Stimulated activated CD4-positive, alpha-beta T cell treated with anti-CD3 and anti-CD28 coated beads, TNF-alpha, amount 100 ng/mL, for 48 hours (primary cell): ENCODE data around the gene BAG3.

Experiments used
- DNase-seq, 3 donors: peaks; one replicate each; pipeline ENCODE4 v3.0.0-alpha.2; 2020; ENCODE audit warnings: low read depth in 3 of 3

Gene BAG3

DNA sequence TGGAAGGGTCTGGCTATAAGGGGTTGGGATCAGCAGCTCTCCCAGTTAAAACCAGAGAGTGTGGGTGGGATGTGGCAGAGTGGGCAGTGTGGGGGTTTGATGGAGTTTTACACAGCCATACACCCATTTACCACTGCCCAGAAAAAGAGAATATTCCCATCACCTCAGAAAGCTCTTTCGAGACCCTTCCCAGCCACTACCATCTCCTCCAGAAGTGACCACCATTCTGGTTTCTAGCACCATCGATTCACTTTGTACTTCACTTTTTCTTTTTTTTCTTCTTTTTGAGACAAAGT is 15.5 kb downstream of the BAG3 start:
- no peak for DNase-seq

DNA sequence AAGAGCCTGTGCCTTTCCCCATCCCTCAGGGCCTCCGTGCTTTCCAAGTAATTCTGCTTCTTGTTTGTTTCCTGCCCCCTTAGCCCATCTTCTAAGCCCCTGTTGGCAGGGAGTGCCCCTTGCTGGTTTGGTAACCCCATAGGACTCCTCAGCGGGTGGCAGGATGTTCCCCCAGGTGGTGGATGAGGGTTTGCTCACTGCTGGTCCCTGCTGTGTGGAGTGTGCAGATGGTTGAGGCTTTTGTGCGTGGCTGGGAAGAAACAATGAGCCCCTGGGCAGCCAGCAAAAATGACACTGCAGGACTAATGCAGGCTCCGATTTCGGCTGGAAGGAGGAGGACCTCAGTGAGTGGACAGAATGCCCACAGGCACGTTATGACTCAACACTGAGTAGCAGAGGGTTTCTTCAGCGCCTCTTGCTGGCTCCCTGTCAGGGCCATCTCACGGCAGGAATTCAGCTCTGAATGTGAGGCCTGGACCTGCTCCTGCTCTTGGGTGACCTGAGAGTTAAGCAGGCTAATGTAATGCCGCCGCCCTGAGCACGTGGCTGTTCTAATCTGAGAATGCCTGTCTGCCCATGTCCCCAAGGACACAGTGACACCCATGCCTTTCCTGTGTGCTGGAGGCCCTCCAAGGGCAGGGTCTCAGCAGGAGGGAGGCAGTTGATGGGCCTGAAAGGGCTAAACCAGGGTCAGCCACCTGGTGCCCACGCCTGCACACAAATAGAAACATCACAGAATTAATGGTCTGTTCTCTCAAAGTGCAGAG is 16.6 kb downstream of the BAG3 start:
- DNase-seq: no peak

DNA sequence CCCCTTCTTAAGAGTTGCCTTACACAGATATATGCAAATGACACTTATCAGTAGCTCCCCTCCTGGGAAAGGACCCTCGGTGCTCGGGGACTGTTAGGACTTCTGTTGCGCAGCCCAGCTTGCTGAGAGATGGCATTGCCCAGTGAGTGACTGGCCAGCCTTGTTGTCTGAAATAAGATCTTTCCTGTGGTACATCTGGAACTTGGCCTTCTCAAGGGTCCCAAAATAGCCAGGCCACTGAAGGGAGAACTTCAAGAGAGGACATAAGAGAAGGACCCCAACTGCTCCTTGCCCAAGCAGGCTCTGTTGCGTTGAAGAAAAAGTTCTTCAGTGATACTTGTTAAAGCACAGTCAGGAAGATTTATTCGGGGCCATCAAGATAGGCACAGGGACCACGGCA is 17.3 kb downstream of the BAG3 start:
- DNase-seq: no peak

DNA sequence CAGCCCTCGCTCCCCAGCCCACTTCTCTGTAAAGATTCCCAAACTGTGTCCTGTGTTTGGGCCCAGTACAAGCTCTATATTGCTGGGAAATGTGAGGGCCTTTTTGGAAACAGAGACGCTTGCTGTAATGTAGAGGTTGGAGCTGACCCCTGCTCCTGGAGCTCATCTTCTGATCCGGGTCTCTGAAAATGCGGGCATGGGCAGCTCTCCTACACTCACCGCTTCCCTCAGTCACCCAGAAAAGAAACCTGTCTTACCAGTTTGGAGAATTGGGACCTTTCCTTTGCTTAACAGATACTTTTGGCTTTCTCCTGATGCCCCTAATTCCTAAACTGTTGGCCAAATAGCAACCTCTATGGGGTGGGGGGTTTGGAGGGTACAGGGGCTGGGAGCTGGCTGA is 18.2 kb downstream of the BAG3 start:
- DNase-seq: no peak

DNA sequence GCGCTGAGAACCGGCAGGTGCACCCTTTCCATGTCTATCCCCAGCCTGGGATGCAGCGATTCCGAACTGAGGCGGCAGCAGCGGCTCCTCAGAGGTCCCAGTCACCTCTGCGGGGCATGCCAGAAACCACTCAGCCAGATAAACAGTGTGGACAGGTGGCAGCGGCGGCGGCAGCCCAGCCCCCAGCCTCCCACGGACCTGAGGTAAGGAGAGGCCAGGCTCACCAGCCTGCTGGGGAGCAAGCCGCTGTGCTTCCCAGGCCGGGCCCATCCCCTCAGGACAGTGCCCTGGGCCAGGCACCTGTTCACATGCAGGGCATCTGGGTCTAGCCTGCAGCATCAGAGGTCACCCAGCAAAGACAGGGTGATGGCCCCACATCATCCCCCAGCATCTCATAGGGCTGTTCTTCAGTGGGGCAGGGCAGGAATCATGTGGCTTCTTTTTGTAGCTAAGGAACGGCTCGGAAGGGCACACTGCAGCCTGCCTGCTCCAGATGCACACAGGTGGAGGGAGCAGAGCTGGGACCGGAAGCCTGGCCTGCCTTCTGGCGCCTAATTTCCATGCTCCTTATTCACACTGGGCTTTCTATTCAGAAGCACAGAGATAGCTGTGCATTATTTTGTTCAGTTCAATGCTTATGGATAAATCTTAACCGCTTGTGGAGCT is 18.9 kb downstream of the BAG3 start:
- DNase-seq: no peak

DNA sequence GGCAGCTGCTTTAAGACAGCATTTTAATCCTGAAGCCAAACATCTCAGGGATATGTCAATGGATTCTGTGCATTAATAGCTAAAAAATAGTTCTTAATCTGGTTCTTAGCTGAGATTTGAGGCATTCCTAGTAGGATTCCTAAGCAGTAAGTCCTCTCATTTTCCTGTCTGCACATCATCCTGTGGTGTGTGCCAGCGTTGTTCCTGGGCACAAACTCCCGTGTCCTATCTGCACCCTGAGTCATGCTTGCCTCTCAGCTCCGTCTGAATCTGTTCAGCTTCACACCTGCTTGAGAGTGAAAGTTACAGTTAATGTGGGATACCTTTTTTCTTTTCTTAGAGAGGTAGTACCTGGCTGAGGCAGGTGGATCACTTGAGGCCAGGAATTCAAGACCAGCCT is 19.5 kb downstream of the BAG3 start:
- no peak for DNase-seq

DNA sequence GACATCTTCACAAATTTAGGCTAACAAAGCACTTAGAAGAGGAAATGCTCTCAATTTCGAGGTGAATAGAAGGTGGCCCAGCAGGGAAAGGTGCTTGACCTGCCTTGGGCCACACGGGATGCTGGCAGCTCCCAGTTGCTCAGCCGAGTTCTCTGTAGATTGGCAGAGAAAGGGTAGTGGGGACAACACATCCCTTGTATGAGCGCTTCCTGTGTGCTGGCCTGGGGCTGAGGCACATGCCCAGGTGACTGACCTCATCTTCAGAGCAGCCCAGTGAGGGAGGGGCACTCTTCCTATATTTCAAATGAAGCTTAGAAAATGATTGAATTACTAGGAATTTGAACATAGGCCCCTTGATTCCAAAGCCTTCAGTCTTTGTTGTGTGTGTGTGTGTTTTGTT is 20.2 kb downstream of the BAG3 start:
- DNase-seq: no peak

DNA sequence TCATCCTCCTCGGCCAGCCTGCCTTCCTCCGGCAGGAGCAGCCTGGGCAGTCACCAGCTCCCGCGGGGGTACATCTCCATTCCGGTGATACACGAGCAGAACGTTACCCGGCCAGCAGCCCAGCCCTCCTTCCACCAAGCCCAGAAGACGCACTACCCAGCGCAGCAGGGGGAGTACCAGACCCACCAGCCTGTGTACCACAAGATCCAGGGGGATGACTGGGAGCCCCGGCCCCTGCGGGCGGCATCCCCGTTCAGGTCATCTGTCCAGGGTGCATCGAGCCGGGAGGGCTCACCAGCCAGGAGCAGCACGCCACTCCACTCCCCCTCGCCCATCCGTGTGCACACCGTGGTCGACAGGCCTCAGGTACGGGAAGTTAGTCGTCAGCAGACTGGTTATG is 21.1 kb downstream of the BAG3 start:
- DNase-seq: no peak

DNA sequence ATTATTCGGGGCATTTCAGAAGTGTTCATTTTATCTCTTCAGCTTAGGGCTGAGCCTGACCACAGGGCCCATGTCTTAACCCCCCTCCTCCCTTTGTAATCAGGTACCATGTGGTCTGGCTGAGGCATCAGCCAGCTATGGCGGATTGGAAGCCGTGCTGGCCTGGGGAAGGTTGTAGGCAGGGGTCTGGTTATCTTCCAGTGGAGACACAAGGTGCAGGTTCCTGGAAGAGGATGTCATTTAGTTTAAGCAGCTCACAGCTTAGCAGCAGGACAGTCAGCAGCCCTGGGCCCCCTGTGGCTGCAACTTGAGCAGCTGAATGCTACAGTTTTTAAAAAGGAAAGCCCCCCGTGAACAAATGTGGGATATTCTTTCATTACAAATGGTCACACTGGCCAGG is 22.1 kb downstream of the BAG3 start:
- no peak for DNase-seq

DNA sequence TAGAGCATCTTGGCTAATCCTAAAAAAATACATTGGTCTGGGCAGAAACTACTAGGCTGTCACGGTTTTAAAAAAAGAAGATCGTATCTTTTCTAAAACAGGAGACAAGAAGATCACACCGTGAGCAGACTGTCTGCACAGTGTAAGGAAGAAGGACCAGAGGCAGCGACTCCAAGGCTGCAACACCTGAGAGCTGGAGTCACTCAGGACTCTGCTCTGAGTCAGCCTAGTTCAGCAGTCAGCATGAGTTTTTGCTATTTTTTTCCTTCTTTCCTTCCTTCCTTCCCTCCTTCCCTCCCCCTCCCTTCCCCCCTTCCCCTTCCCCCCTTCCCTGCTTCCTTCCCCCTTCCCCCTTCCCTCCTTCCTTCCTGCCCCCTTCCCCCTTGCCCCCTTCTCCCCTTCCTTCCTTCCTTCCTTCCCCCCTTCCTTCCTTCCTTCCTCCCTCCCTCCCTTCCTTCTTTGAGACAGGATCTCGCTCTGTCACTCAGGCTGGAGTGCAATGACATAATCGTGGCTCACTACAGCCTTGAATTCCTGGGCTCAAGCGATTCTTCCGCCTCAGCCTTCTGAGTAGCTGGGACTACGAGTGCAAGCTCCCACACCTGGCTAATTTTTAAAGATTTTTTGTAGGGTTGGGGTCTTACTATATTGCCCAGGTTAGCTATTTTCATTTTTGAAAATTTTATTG is 24.4 kb downstream of the BAG3 start:
- no peak for DNase-seq

DNA sequence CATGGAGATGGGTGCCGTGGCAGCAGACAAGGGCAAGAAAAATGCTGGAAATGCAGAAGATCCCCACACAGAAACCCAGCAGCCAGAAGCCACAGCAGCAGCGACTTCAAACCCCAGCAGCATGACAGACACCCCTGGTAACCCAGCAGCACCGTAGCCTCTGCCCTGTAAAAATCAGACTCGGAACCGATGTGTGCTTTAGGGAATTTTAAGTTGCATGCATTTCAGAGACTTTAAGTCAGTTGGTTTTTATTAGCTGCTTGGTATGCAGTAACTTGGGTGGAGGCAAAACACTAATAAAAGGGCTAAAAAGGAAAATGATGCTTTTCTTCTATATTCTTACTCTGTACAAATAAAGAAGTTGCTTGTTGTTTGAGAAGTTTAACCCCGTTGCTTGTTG is 25.9 kb downstream of the BAG3 start:
- no peak for DNase-seq

DNA sequence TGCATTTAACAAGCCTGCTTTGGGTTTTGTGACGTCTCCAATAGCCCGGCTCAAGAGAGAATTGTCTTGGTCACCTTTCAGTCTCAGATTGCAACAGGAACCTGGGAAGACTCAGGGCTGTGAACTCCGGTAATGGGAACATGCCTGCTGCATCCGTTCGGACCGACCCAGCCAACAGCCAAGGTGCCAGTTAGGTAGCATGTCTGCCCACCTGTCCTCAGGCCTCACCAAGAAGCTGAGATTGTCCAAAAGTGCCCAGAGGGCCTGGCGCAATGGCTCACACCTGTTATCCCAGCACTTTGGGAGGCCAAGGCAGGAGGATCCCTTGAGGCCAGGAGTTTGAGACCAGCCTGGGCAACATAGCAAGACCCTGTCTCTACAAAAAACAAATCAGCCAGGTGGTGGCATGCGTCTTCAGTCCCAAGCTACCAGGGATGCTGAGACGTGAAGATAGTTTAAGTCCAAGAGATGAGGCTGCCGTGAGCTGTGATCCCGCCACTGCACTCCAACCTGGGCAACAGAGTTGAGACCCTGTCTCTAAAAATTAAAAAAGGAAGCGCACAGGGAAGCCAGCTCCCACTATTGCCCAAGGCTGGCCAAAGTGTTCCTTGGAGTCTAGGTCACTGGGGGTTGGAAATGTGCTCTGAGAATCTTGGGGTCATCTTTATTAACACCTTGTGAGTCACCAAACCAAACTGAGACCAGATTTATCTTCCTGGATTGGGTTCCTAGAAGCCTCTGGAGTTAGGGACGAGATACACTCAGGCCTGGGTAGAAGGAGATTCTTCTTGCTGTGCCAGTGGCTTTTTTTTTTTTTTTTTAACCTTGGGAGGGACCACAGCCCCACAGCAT is 26.9 kb downstream of the BAG3 start:
- DNase-seq: no peak

DNA sequence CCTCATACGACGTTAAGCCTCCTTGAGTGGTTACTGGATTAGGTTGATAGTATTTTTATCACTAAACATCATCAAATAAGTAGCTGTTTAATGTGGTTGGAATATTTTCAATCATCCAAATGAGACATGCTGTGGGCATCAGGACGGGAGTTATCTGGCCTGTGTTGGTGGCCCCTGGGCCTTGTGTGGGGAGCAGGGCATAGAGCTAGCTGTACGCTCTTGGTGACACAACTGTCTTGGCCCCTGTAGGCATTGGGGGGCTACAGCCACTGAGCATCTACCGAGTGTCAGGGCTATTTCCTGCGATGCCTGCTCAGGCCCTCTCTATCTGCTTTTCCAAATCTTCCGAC is 28.3 kb downstream of the BAG3 start:
- DNase-seq: no peak

DNA sequence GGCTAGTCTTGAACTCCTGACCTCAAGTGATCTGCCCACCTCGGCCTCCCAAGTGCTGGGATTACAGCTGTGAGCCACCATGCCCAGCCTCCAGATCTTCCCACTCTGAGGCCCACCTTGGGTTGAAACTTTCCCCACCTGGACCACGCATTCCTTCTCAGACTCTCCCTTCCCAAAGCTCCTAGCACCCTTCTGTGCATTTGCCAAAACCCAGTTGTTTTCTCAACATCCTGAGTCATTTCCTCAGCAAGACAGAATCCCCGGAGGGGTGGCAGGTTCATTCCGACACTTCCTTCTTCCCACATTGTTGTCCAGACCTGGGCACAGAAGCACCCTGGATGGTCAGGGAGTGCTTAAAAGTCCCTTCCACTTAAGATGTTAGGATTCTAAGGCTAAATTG is 28.9 kb downstream of the BAG3 start:
- no peak for DNase-seq

DNA sequence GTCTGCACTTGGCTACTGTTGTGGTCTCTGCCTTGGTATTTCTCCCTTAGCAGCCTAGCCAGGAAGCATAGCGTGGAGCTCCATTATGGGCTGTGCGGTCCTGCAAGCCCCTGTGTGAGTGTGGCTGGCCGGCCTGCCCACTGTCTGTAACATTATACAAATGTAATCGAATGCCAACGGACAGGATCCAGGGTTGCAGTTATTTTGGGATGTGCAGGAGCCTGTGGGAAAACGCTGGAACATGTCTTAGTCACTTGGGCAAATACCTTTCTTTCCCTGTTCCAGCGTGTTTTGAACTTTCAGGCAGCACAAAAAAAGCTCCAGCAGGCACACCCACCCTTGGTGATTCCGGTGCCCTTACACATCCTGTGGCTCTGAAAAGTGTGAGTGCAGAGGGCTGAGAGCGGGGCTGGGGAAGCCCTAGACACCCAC is 29.5 kb downstream of the BAG3 start:
- DNase-seq: no peak

DNA sequence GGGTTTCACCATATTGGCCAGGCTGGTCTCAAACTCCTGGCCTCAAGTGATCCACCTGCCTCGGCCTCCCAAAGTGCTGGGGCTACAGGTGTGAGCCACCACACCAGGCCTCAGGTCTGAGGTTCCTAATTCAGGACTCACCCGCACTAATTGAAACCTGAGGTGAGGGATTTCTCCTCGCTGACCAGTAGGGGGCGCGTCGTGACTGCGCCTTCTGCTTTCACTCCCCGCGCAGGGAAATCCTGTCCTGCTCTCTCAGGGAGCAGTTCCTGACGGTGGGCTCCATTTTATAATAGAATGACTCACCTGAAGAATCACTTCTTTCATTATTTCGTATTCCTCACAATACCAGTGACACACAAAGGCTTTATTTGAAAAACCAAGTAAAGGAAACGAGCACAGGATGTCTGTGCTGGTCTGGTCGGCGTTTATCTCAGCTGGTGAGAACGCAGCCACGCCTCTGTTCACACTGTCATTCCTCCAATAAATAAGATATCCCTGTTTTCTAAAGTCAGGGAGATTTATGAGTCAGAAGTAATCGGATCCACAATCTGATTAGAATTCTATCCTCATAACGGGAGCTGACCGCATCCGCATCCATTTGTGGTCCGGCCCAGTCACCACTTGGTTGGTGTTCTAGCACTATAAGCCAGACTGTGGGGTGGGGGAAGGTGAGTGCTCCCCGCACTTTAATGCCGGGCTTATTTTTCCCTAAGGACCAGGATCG is 35.4 kb downstream of the BAG3 start:
- DNase-seq: peak; percentile 76 to 85 (median 81)

DNA sequence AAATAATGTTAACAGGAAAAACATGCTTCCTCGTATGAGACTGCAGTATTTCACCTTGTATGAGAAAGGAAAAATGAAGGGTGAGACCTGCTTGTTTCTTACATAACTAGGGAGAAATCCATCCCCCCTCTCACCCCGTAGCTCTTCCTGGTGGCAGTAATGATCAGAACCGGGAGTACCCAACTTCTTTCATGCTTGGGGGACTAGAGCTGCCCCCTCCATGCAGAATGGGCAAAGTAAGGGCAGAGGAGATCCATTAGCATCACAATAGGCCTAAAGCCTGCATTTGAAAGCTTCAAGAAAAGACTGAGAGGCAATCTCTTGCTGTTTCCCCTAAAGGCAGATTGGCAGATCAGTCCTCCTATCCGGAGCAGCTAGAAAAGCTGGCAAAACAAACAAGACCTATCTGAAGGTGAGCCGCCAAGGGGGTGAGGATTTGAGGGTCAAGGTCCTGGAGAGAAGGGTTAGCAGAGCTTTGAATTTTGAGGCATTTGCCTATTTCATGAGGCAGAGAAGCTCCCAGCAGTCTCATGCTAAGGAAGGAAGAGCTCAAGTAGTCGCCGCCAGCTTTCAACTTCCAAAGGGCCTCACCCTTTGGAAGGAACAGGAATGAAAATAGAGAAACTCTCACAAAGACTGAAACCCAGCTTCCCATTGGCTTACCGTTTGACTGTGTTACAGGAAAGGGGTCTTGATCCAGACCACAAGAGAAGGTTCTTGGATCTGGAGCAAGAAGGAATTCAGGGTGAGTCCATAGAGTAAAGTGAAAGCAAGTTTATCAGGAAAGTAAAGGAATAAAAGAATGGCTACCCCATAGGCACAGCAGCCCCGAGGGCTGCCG is 36.2 kb downstream of the BAG3 start:
- DNase-seq: no peak

DNA sequence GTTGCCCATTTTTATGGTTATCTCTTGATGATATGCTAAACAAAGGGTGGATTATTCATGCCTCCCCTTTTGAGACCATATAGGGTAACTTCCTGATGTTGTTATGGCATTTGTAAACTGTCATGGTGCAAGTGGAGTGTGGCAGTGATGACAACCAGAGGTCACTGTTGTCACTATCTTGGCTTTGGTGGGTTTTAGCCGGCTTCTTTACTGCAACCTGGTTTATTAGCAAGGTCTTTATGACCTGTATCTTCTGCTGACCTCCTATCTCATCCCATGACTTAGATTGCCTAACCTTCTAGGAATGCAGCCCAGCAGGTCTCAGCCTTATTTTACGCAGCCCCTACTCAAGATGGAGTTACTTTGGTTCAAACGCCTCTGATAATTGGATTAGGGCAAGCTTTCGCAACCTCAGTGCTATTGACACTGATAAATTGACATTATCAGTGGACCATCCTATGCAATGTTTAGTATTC is 36.9 kb downstream of the BAG3 start:
- DNase-seq: no peak

DNA sequence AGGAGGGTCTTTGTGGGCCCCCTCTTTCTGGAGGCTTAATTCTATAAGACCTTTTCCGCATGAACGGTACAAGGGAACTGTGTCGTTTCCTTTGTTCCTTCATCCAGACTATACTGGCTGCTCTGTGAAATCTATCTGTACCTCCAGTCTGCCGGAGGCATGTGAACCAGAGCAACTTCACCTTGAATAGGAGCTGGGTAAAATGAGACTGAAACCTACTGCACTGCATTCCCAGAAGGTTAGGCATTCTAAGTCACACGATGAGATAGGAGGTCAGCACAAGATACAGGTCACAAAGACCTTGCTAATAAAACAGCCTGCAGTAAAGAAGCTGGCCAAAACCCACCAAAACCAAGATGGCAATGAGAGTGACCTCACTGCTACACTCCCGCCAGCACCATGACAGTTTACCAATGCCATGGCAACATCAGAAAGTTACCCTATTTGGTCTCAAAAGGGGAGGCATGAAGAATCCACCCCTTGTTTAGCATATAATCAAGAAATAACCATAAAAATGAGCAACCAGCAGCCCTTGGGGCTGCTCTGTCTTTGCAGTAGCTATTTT is 37.9 kb downstream of the BAG3 start:
- no peak for DNase-seq

DNA sequence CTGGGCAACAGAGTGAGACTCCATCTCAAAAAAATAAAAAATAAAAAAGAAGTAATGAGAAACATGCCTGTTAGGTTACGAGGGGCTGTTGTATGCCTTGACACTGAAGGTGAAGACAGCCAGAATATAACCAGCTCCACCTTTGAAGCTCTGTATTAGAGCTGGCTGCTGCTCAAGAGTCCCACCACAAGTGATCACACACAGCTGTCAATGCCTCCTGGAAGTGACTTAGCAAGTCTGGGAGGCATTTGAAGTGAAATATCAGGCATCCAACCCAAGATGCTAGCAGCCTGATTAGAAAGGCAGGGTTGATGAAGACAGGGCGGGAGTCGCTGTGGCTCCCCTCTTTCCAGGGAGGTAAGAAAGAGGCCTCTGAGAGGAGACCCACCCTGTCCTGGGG is 40.5 kb downstream of the BAG3 start:
- no peak for DNase-seq
